Erythroblast (primary cell): ENCODE data around the gene C19orf25.

Source experiments
- GATA1 ChIP-seq: IDR thresholded peaks from 2 replicates; pipeline ENCODE4 v1.6.1; 2011; ENCODE audit warnings: low read depth, mild to moderate bottlenecking, control low read depth, low read length, moderate library complexity
- POLR2A ChIP-seq: IDR thresholded peaks from 2 replicates; pipeline ENCODE4 v1.6.1; 2011; ENCODE audit warnings: mild to moderate bottlenecking, low read length

GRCh38 chr19:1445185-1445931 is 33.7 kb downstream of the C19orf25 start:
- no peak for TF ChIP-seq POLR2A
- no peak for TF ChIP-seq GATA1
